Muscle layer of duodenum (tissue), 2 donors: ENCODE measurements around the gene ZNF778.

Source experiments
- H3K27ac ChIP-seq: one replicate; pipeline ENCODE4 v1.7.0; 2013; ENCODE audit warnings: mild to moderate bottlenecking, low read length
- H3K27me3 ChIP-seq: one replicate; pipeline ENCODE4 v1.7.0; 2013; ENCODE audit warnings: low read depth, mild to moderate bottlenecking, control low read depth, low read length
- H3K36me3 ChIP-seq, 2 donors: one replicate each; pipeline ENCODE4 v1.7.0; 2013; ENCODE audit warnings: low read length in 2 of 2, control low read depth in 1 of 2, mild to moderate bottlenecking in 1 of 2; ENCODE audit not compliant: insufficient read depth in 2 of 2, control insufficient read depth in 1 of 2
- H3K4me1 ChIP-seq, 2 donors: one replicate each; pipeline ENCODE4 v1.7.0; 2013; ENCODE audit warnings: low read length in 2 of 2, mild to moderate bottlenecking in 2 of 2, control low read depth in 1 of 2, moderate library complexity in 1 of 2; ENCODE audit not compliant: insufficient read depth in 2 of 2, control insufficient read depth in 1 of 2
- H3K4me3 ChIP-seq, 2 donors: one replicate each; pipeline ENCODE4 v1.7.0; 2013; ENCODE audit warnings: low read length in 2 of 2, low read depth in 1 of 2, mild to moderate bottlenecking in 1 of 2
- H3K9me3 ChIP-seq, 2 donors: one replicate each; pipeline ENCODE4 v1.7.0; 2013; ENCODE audit warnings: low read length in 2 of 2, control low read depth in 1 of 2, mild to moderate bottlenecking in 1 of 2; ENCODE audit not compliant: control insufficient read depth in 1 of 2
- donor health status: healthy.

ZNF778 gene

DNA sequence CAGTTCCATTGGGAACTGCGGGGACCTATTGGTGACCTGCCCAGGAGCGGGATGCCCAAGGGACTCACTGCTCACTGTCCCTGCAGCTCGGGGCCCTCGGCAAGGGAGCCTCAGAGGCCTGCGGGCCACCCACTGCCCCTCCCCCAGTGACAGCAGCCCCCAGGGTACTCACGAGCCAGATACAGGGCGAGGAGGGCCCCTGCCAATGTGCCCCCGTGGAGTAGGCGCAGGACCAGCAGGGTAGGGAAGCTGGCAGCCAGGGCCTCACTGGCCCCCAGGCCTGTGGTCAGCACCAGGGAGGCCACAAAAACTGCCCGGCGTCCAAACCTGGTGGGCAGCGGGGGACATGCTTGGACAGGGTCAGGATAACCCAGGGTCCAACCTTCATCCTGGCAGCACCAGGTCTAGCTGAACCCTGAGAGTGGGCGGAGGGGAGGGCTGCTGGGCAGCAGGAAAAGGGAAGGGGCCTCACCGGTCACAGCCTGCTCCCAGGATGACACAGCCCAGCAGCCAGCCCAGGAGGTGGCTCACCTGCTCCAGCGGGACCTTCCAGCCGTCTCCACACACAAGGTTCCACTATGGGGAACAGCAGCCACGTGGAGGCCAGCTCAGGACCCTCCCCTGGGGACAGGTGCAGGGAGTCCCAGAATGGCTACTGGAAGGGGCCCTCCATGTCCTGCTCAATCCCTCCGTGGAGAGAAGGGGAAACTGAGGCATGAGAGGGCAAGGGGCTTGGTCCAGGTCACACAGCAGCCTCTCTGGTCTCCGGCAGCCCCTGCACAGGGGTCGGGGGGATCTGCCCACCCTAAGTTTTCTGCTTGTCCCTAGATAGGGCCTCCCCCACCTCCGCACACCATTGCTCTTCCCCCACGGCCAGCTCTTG is 18.0 kb upstream of the ZNF778 start:
- Histone ChIP-seq H3K9me3 (peaks cover 0 to 6% of the 10 kb centered on the region in 2 donors), H3K4me1 (peaks cover 0 to 15% of the 10 kb centered on the region in 2 donors), H3K4me3 (no peak overlapping the region), H3K27ac (no peak overlapping the region), H3K27me3 (peaks cover 28% of the 10 kb centered on the region), H3K36me3 (no peaks in the 10 kb centered on the region)

GRCh38 chr16:89200124-89200849 is 17.2 kb upstream of the ZNF778 start, which contains the start of gene SLC22A31:
TSS of gene SLC22A31 (minus strand) at chr16:89200537. CDS start at chr16:89200501, 36 bp downstream.
- Histone ChIP-seq H3K27ac (no peak within 1 kb of the TSS), H3K36me3 (no peaks in the 10 kb centered on the region), H3K27me3 (peaks cover 28% of the 10 kb centered on the region), H3K9me3 (peaks cover 0 to 6% of the 10 kb centered on the region in 2 donors), H3K4me1 (peaks cover 0 to 15% of the 10 kb centered on the region in 2 donors), H3K4me3 (no peak within 1 kb of the TSS)

- H3K4me3 ChIP-seq: no peak overlapping the region
- peaks cover 28% of the 10 kb centered on the region for H3K27me3 ChIP-seq
- H3K9me3 ChIP-seq: peaks cover 0 to 6% of the 10 kb centered on the region in 2 donors
- no peak overlapping the region for H3K27ac ChIP-seq
- peaks cover 0 to 15% of the 10 kb centered on the region in 2 donors for H3K4me1 ChIP-seq
- H3K36me3 ChIP-seq: no peaks in the 10 kb centered on the region
Measured at GRCh38 chr16:89200850-89201411, 16.6 kb upstream of the ZNF778 start.

GRCh38 chr16:89201439-89202377 is 15.8 kb upstream of the ZNF778 start:
- Histone ChIP-seq H3K4me3 (no peak overlapping the region), H3K27me3 (peaks cover 28% of the 10 kb centered on the region), H3K36me3 (no peaks in the 10 kb centered on the region), H3K4me1 (peaks cover 0 to 15% of the 10 kb centered on the region in 2 donors), H3K9me3 (peaks cover 0 to 6% of the 10 kb centered on the region in 2 donors), H3K27ac (no peak overlapping the region)

GRCh38 chr16:89202422-89203215 is 14.9 kb upstream of the ZNF778 start:
- Histone ChIP-seq H3K27ac (no peak overlapping the region), H3K27me3 (peaks cover 28% of the 10 kb centered on the region), H3K4me1 (peaks cover 0 to 15% of the 10 kb centered on the region in 2 donors), H3K9me3 (peaks cover 0 to 6% of the 10 kb centered on the region in 2 donors), H3K36me3 (no peaks in the 10 kb centered on the region), H3K4me3 (no peak overlapping the region)

GRCh38 chr16:89207993-89208392 is 9.5 kb upstream of the ZNF778 start:
- no peaks in the 10 kb centered on the region for H3K36me3 ChIP-seq
- H3K4me3 ChIP-seq: no peak overlapping the region
- no peaks in the 10 kb centered on the region for H3K4me1 ChIP-seq
- peaks cover 5% of the 10 kb centered on the region for H3K27me3 ChIP-seq
- no peak overlapping the region for H3K27ac ChIP-seq
- peaks cover 0 to under 1% of the 10 kb centered on the region in 2 donors for H3K9me3 ChIP-seq

GRCh38 chr16:89209522-89210044 is 7.9 kb upstream of the ZNF778 start:
- H3K27me3 ChIP-seq: no peaks in the 10 kb centered on the region
- H3K36me3 ChIP-seq: no peaks in the 10 kb centered on the region
- H3K4me1 ChIP-seq: no peaks in the 10 kb centered on the region
- H3K4me3 ChIP-seq: no peak overlapping the region
- H3K27ac ChIP-seq: no peak overlapping the region
- H3K9me3 ChIP-seq: no peaks in the 10 kb centered on the region

DNA sequence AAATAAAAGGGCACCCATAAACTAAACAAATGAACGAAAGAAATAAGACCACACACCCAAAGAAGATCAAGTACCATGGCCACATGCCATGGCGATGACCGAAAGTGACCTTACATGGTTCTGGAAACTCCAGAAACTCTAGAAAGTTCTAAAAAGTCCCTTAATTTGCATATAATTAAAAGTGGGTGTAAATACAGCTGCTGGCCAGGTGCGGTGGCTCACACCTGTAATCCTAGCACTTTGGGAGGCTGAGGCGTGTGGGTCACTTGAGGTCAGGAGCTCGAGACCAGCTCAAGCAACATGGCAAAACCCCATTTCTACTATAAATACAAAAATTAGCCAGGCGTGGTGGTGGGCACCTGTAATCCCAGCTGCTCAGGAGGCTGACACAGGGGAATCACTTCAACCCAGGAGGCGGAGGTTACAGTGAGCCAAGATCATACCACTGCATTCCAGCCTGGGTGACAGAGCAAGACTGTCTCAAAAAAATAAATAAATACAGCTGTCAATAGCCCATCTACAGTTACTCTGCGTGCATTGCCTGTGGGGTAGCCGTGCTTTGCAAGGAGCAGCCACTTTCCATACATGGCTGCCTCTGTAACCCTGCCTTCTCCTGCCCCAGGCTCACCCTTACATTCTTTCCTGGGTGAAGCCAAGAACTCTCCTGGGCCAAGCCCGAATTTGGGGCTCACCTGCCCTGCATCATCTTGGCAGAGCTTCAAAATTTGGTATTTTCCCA is 7.2 kb upstream of the ZNF778 start:
- no peaks in the 10 kb centered on the region for H3K27me3 ChIP-seq
- no peak overlapping the region for H3K27ac ChIP-seq
- H3K9me3 ChIP-seq: no peaks in the 10 kb centered on the region
- no peaks in the 10 kb centered on the region for H3K36me3 ChIP-seq
- H3K4me3 ChIP-seq: no peak overlapping the region
- H3K4me1 ChIP-seq: no peaks in the 10 kb centered on the region

GRCh38 chr16:89210904-89211515 is 6.5 kb upstream of the ZNF778 start:
- H3K36me3 ChIP-seq: no peaks in the 10 kb centered on the region
- H3K27ac ChIP-seq: no peak overlapping the region
- no peaks in the 10 kb centered on the region for H3K9me3 ChIP-seq
- no peaks in the 10 kb centered on the region for H3K27me3 ChIP-seq
- no peak overlapping the region for H3K4me3 ChIP-seq
- H3K4me1 ChIP-seq: peaks cover 0 to 2% of the 10 kb centered on the region in 2 donors
